IPS-NIHi7 (cell line): ENCODE results near the gene ALG9.

Experiments
- DNase-seq: peaks from one replicate; pipeline ENCODE4 v3.0.0; 2012; ENCODE audit warnings: mixed read lengths; ENCODE audit errors: extremely low spot score

The ALG9 gene

DNA sequence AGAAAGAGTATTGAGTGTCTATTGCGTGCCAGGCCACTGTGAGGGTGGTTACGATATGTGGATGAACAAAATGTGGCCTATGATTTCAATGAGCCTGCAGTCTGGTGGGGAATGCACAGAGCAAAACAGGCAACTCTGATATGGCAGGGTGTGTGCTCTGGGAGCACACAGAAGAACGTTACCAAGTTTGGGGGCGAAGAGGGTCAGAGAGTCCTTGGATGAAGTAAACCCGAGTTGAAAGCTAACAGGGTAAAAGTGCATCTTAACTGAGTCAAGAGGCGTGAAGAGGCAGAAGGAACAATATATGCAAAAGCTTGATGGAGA is 8.2 kb upstream of the ALG9 start:
- DNase-seq: no peak

- DNase-seq: peak; percentile 97
Measured at GRCh38 chr11:111878849-111879636, 7.7 kb upstream of the ALG9 start, which contains the start of the genes CFAP68 and FDXACB1. Gene CFAP68 (plus strand): TSS chr11:111879541. CDS start chr11:111879561, 20 bp downstream. Gene FDXACB1 (minus strand): TSS chr11:111879165. CDS start chr11:111879132, 33 bp downstream.

DNA sequence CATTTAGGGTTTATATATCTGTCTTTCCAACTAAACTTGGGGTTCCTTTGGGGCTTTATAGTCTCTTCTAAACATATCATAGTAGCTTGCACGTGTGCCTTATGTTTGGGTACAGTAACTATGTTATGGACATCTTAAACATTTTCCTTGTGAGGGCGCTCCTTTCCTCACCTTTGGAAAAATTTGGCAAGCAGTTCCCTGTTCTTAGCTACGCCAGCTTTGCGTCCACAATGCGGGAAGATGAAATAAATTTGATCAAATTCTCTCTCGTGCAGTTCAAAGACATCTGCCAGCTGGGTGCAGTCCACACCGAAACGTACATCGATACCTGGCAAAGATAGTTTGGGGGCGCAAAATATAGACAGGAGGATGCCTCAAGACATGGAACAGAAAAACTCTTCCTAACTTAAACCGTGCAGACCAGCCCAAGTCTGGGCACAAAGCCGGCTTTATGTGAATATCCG is 7.0 kb upstream of the ALG9 start:
- DNase-seq: no peak

DNA sequence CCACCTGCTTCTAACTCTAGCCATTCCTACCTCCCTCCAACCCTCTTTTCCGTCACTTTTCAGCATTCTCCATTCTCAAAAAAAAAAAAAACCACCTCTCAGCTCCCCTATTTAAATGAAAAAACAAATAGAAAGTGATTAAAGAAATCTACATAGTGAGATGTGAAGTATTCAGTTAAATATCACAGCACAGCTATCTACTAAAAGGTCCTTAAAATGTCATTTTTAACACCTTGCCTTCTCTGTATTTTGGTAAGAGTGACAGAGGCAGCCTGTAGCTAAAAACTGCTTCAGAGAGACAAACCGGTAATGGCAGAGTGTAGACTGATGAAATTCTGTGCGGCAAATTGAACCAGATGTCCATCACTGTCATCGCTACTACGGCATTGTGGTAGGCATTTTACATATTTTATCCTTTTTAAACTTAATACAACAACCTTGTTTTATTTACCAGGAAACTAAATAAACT is 346 bp upstream of the ALG9 start:
- no peak for DNase-seq

DNA sequence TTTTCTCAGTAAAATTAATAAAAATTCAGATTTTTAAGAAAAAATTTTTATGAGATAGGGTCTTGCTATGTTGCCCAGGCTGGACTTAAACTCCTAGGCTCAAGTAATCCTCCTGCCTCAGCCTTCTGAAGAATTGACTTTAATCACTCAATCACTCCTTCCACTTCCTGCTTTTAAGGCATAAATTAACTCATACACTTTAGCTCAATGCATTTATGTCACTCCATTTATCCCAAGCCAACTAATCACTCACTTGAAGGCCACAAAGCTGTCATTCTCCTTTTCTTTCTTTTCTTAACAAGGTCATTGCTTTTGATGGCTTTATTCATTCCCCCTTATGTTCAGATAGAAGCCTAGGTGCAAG is 877 bp downstream of the ALG9 start:
- DNase-seq: no peak

DNA sequence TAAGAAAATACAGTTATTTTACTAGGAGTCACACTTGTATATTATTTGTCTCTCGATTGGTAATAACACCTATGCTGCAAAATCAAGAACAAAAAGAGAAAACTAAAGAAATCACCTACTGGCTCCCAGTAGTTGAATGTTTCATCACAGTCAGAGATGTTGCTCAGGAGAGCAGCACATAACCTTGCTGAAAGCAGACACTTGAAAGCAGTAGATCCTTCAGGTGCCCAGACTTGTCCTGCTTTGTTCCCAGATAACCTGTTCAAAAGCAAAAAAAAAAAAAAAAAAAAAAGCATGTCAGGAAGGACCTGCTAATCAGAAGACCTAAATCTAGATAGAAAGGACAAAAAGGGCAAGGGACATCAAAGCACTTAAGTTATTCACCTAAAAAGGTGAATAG is 1.3 kb downstream of the ALG9 start:
- DNase-seq: no peak

DNA sequence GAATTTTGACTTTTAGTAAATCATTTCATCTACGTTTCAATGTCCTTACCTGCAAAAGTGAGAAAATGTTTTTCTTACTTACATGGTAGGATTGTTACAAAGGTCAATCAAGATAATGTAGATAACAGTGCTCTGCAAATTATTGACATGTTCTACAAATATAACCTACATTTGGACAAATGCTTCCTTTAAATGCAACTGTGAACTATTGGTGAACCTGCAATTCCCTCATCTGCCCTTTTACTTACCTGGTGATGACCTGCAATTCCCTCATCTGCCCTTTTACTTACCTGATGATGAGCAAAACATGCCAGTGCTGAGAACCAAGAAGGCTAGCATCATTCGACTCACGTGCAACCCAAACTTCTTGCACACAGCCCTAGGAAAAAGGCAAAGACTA is 11.1 kb downstream of the ALG9 start:
- no peak for DNase-seq

- no peak for DNase-seq
Measured at GRCh38 chr11:111855506-111855905, 15.9 kb downstream of the ALG9 start.

GRCh38 chr11:111852103-111852502 is 19.3 kb downstream of the ALG9 start:
- no peak for DNase-seq

DNA sequence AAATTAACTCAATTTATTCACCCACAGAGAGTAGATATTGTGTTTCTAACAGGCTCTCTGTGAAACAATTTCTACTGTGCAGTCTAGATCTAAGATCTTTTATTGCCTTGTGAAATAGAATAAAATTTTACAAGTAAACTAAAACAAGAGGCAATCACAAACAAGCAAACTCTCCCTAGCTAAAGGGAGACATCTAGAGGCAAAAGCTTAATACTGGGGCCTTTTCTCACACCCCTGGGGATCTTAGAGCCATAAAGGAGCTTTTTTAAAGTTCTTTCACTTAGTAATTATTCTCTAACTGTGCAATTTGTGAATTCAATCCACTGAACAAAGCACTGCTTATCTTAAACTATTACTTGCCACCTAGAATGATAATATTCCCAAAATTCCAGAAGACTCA is 19.7 kb downstream of the ALG9 start:
- DNase-seq: peak; percentile 13

GRCh38 chr11:111851067-111851466 is 20.3 kb downstream of the ALG9 start:
- DNase-seq: no peak

- no peak for DNase-seq
Measured at GRCh38 chr11:111849631-111850030, 21.8 kb downstream of the ALG9 start.

DNA sequence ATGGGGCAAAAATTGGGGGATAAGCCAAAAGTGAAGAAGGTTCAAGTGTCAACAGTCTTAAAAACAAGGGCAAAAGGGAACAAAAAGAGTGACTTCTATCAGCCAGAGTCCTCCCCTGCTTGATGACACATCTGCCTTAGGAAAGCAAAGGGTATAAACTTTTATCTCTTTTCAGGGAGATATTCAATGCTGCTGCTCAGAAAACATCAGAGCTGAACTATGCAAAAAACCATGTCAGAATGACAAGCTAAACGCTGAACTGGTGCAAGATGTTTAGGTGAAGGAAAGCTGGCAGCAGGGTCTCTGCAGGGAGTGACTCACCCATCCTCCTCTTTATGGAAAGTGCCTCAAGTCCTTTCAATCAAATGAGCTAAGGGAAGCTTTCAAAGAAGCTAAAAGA is 24.7 kb downstream of the ALG9 start:
- DNase-seq: peak; percentile 22

DNA sequence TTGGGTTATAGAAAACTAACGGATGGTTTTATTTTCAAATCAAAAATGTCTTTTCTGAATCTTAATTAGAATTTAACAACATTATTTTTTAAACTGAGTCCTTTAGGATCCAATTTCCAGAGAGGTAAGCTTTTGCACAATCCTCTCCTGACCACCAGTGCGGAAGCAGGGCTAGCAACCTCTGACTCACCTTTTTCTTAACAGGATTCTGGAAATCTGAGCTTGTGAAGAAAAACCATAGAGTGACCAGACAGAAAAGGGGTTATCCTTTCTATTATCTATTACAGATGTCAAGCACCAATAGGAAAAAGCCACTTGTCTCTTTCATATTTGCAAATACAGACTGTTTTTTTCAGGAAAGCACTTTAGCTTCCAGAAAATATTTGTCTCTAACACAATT is 25.3 kb downstream of the ALG9 start:
- no peak for DNase-seq

GRCh38 chr11:111845276-111846028 is 25.9 kb downstream of the ALG9 start:
- DNase-seq: no peak

- DNase-seq: no peak
Measured at GRCh38 chr11:111843661-111844060, 27.7 kb downstream of the ALG9 start.

DNA sequence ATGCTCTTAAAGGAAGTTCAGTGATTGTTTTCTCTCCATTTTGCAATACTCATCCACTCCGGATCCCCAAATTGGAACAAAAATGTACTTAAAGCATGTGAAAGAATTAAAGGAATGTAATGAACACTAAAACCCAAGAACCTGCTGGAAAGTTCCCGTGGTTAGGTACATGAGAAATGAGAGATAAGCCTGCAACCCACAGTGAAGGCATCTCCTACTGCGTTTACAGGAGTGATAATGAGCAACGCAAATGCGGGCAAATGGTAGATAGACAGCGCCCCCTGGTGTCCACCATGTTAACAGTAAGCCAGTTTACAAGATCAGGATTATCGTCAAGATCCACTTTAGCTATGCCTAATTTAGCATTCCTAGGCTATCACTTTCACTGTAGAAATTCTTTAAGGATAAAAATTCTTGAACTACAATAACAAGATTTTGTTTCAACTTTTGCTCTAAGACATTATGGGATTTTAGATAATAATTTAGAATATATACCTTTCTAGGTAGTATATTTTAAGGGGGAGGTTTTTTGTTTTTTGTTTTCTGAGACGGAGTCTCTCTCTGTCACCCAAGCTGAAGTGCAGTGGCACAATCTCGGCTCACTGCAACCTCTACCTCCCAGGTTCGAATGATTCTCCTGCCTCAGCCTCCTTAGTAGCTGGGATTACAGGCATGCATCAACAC is 29.9 kb downstream of the ALG9 start:
- peak; percentile 78 for DNase-seq

- peak; percentile 30 for DNase-seq
Measured at GRCh38 chr11:111840143-111840542, 31.2 kb downstream of the ALG9 start.

DNA sequence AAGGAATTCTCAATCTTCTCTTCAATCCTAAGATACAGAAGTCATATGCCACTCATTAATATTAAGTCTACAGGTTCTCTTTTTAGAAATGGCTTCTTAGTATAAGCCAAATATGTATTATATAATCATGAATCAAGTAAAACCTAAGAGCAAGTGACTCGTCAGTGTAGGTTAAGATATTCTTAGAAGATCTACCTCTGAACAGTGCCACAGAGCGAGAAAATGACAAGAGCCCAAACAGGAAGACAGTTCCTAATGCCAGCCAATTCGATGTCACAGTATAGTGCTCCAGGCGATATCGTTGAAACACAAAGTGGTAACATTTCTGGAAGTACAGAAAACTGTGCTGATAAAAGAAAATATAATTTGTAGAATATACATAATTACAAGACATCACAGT is 33.3 kb downstream of the ALG9 start:
- no peak for DNase-seq

GRCh38 chr11:111837366-111837891 is 34.0 kb downstream of the ALG9 start:
- DNase-seq: no peak

- no peak for DNase-seq
Measured at GRCh38 chr11:111836721-111837120, 34.7 kb downstream of the ALG9 start.

DNA sequence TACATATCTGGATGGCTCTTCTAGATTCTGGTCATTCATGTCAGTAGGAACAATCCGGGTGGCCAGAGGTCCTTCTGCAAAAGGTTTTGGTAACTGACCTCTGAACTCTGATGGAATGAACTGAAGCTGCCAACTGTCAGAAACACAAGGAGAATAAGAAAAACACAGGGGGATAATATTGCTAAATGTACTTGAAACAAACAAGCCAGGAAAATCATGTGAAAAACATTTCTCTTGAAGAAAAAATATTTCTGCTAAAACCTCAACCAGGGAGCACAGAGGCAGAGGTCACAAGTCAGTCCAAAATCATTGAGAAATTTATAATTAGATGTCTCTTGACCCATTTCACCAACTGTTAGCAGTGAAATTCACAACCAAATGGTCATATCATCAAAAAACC is 35.2 kb downstream of the ALG9 start:
- DNase-seq: no peak
